AG09319 (cell line): Measurements from ENCODE around the gene PRDM16.

Experiments
- DNase-seq: peaks from one replicate; pipeline ENCODE4 v3.0.0-alpha.2; 2010; ENCODE audit warnings: low read depth; ENCODE audit errors: extremely low read depth
- TF ChIP-seq, protein P1 (sequence below): IDR thresholded peaks from 2 replicates; pipeline ENCODE4 v1.5.1; 2011; ENCODE audit warnings: low read depth, mild to moderate bottlenecking, inconsistent platforms, low read length, moderate library complexity

The PRDM16 gene

DNA sequence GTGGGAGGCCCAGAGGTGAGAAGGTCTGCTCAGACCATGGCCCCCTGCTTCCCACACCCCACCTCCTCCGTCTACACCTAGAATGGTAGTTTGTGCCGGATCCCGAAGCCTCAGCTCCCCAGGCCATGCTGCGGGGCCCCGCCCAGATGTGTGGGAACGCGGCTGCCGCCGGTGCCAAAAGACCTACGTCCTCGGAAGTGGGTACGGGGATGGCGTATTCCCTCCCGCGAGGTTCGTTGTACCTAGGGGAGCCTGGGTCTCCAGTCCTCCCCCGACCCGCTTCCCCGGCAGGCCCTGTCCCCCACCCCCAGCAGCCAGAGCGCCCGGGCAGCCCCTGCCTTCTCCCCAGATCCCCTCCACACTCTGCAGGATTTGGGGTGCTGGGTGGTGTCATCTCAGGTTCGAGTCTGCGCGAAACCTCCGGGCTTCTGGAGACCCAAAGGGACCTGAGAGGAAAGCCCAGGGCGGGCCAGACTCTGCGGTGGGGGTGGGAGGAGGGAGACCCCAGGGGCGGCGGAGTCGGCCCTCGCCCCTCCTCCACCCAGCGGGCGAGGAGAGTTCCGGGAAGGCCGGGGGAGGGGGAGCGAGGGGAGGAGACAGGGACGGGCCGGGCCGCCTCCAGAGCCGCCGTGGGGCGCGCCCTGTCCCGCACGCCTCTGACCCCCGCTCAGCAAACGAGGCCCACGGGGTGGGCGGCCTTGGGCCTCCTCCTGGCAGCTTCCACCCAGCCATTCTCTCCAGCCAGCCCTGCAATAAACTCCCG lies 6.2 kb upstream of the PRDM16 start:
- TF ChIP-seq, protein P1, sequence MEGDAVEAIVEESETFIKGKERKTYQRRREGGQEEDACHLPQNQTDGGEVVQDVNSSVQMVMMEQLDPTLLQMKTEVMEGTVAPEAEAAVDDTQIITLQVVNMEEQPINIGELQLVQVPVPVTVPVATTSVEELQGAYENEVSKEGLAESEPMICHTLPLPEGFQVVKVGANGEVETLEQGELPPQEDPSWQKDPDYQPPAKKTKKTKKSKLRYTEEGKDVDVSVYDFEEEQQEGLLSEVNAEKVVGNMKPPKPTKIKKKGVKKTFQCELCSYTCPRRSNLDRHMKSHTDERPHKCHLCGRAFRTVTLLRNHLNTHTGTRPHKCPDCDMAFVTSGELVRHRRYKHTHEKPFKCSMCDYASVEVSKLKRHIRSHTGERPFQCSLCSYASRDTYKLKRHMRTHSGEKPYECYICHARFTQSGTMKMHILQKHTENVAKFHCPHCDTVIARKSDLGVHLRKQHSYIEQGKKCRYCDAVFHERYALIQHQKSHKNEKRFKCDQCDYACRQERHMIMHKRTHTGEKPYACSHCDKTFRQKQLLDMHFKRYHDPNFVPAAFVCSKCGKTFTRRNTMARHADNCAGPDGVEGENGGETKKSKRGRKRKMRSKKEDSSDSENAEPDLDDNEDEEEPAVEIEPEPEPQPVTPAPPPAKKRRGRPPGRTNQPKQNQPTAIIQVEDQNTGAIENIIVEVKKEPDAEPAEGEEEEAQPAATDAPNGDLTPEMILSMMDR = no peak
- DNase-seq = no peak

DNA sequence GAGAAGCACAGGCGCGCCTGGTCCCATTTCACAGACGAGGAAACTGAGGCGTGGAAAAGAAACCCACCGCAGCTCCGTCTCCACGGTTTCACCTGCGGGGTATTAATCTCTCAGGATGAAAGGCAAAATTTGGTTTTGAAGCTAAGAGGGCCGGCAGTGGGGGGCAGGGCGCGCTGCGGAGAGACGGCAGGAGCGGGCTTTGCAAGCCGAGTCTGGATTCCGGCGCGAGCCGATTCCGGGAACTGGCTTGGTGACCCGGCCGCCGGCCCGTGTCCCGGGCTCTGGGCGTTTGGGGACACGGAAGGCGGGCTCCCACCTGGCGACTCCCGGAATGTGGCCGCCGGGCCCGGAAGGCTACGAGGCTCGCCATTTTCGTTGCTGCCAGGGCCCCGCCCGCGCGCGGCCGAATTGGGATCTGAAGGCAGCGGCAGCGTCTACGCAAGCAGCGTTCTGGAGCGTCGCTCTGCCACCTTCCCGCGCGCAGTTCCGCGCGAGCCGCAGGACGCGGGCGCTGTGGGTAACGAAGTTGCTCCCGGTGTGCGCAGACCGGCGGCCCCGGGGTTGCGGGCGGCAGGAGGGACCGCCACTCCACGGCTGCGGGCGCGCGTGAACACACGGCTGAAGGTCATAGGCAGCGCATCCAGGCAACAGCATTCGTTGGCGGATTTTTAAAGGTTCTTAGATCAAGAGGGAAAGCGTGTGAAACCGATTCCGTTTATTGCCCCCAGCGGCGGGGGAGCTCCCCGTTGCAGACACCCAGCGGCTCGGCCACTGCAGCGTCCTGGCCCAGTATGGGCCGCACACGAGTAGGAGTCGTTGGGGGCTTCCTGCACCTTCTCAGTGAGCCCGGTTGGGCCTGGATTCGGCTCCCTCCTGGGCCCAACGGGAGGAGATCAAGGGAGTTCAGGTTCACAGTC lies 5.4 kb upstream of the PRDM16 start:
- DNase-seq = no peak
- TF ChIP-seq, protein P1 = no peak

DNA sequence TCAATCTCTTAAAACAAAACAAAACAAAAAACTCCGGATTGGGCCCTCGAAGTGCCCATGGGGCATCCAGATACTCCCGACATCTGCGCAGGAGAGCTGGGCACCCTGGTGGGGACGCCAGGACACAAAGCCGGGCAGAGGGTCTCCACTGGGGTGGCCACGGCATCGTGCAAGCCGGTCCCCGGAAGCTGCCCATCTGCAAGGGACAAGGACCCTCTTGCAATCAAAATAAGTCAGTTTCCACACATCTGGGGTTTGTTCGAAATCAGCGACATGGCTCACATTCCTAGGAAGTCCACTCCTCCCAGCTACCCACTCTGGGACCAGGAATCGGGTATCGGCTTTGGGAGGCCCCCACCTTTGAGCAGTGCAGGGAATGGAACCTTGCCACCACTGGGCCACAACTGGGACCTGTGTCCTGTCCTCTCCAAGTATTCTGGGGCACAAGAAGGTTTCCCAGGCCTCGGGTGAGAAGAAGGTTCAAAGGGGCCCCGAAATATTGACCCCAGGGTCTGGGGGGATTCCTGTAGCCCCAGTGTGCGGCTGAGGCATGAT lies 4.6 kb upstream of the PRDM16 start:
- DNase-seq = no peak
- TF ChIP-seq, protein P1 = no peak

DNA sequence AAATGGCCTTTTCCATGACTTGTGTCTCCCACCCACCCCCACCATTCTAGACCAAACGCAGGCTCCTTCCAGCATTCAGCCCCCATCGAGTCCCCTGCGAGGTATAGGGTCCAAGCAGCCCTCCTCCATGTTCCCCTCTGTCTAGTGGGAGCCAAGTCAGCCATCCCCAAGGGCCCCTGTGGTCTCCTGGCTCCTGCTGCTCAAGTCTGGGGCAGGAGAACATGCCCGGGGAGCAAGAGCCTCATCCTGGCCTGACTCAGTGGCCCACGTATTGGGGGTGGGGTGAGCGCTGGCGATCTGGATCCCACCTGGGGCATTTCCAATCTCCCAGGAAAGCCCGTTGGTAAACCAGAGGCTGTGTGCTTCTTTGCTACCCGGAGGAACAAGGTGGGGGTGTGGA lies 4.1 kb upstream of the PRDM16 start:
- TF ChIP-seq, protein P1 = no peak
- no peak for DNase-seq

DNA sequence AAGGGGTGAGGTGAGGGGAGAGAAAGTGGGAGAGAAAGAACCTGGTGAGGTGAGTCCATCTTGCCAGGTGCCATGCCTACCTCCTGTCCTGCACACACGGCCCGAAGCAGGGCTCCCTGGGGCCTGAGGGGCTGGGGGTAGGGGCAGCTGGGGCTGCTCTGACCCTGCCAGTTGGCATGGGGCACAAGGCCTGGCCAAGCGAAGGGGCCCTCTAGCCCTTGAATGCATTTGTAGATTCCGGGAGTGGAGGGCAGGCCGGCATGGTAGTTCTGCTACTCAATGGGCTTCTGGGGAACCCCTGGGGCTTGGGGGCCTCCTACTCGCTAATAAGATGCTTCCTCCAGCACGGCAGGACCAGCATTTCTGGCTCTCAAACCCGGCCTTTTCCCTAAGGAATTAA lies 3.6 kb upstream of the PRDM16 start:
- TF ChIP-seq, protein P1 = no peak
- no peak for DNase-seq

DNA sequence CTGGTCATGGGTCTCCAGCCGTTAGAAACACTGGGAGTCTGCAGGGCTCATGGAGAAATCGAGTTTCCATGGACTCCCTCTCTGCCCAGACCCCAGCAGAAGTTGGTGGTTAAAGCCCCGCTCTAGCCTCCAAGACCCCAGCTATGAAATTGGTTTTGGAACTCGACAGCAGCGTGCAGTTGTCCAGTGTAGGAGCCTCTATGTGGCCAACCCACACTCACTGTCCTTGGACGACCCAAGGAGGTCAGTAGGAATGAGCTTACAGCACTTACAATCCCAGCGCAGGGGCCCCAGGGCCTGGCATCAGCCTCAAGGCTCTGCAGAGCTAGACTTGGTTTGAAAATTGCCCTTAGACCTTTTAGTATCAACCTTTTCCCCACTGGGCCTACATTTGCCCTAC lies 3.2 kb upstream of the PRDM16 start:
- TF ChIP-seq, protein P1 = no peak
- DNase-seq = no peak
